ENCODE measurements around the gene SLC5A6.

DNA sequence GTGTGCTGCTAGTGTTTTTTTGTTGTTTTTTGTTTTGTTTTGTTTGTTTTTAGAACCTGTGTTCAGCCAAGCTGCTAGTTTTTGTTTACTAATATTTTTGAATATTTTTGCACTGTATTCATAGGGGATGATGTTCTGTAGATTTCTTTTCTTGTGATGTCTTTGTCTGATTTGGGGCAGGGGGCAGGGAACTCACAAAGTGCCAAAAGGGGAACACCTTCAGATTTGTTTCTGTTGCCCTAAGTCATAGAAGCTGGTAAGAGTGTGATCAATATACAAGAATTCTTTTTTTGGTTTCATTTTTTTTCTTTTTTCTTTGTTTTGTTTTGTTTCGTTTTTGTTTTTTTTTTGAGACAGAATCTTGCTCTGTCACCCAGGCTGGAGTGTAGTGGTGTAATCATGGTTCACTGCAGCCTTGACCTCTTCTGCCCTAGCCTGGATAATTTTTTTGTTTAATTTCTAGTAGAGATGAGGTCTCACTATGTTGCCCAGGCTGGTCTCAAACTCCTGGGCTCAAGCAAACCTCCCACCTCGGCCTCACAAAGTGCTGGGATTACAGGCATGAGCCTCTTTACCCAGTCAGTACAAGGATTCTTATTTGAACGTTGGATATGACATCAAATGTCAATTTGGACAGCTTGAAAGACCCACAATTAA, 32.6 kb downstream of the SLC5A6 start:
- TF ChIP-seq, protein P1, sequence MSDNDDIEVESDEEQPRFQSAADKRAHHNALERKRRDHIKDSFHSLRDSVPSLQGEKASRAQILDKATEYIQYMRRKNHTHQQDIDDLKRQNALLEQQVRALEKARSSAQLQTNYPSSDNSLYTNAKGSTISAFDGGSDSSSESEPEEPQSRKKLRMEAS (CRISPR knock-in tag; IDR thresholded peaks at IDR 0.05): no peak
- no peak for TF ChIP-seq ZNF219 (CRISPR knock-in tag; IDR thresholded peaks at IDR 0.05; ENCODE audit: borderline replicate concordance)
- TF ChIP-seq, protein P2, sequence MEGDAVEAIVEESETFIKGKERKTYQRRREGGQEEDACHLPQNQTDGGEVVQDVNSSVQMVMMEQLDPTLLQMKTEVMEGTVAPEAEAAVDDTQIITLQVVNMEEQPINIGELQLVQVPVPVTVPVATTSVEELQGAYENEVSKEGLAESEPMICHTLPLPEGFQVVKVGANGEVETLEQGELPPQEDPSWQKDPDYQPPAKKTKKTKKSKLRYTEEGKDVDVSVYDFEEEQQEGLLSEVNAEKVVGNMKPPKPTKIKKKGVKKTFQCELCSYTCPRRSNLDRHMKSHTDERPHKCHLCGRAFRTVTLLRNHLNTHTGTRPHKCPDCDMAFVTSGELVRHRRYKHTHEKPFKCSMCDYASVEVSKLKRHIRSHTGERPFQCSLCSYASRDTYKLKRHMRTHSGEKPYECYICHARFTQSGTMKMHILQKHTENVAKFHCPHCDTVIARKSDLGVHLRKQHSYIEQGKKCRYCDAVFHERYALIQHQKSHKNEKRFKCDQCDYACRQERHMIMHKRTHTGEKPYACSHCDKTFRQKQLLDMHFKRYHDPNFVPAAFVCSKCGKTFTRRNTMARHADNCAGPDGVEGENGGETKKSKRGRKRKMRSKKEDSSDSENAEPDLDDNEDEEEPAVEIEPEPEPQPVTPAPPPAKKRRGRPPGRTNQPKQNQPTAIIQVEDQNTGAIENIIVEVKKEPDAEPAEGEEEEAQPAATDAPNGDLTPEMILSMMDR (IDR thresholded peaks at IDR 0.05): no peak
- no peak for TF ChIP-seq CREM (CRISPR knock-in tag; IDR thresholded peaks at IDR 0.05)
- TF ChIP-seq SP1 (CRISPR knock-in tag; conservative IDR thresholded peaks at IDR 0.05): no peak

Data from WTC11 (cell line).